GM12892 (cell line): ENCODE results near the gene INTS11.

Experiments
- POLR2A ChIP-seq: IDR thresholded peaks from 2 replicates; pipeline ENCODE4 v1.6.1; 2011; ENCODE audit warnings: low read depth, low read length, control low read depth
- POLR2AphosphoS5 ChIP-seq: IDR thresholded peaks from 2 replicates; pipeline ENCODE4 v1.6.1; 2011; ENCODE audit warnings: low read depth, low read length, control low read depth
- TAF1 ChIP-seq: IDR thresholded peaks from 2 replicates; pipeline ENCODE4 v1.6.1; 2011; ENCODE audit warnings: low read depth, mild to moderate bottlenecking, control low read depth, low read length, borderline replicate concordance

DNA sequence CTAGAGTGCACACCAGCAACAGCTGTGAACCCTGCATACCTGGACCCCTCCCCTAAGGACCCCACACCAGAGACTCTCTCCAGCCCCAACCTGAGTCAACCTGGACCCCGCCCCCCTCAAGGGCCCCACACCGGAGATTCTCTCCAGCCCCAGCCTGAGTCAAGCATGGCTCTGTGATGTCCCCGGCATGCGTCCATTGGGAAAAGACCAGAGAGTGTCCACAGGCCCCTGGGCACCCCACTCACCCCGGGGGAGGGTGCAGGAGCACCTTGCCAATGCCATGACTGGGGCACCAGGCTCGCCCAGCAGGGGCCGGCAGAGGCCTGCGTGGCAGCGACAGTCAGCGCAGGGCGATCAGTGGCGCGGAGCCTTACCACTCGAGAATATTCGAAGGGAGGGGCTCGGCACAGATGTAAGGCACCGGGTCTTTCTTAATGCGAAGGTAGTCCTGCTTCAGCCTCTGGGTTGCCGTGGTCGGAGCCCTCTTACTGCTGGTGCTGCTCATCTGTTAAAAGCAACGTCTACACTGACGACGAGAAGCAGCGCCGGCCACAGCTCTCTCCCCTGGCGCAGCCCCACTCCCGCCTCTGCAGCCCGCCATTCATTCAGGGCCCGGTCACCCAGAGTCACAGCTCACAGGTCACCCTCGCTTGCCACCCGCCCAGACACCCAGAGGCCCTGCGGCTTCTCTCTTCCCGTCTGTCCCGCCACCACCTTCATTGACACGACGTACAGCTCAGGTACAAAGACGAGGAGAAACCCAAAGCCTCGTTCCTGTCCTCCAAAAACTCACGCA lies 56.8 kb downstream of the INTS11 start:
- TF ChIP-seq POLR2A (no peak), POLR2AphosphoS5 (no peak), TAF1 (no peak)
